WTC11 (cell line): ENCODE results near the gene GTPBP6. TPM values are rescaled to one million over a fixed set of nuclear protein-coding genes. Genes with fewer than 3 reads are reported as not detected.
A peak's percentile ranks its signal among the peaks of the same experiment; 100 is the strongest.

Experiments used
- ATAC-seq: fragments of 200-7000 bp; cut with Tn5 transposase; 2 replicates; pipeline ENCODE4 v1.10.0; 2021; ENCODE audit warnings: mild to moderate bottlenecking, moderate library complexity
- CTCF ChIA-PET: fragments of 300-600 bp; sonication (Branson Sonifier 250); formaldehyde crosslinking; loops from one replicate; lab custom pipeline; 2021; ENCODE audit warnings: antibody characterized with exemption; lab: Charles Lee
- POLR2A ChIA-PET: fragments of 350-600 bp; sonication (Branson Sonifier 250); formaldehyde crosslinking; loops from one replicate; lab custom pipeline; 2021; ENCODE audit warnings: antibody characterized with exemption; lab: Charles Lee
- DNase-seq: peaks from one replicate; pipeline ENCODE4 v3.0.0; 2021; ENCODE audit warnings: low spot score
- H3K27ac Mint-ChIP-seq: 2 replicates; pipeline ENCODE4 v1.8.0; 2021; ENCODE audit warnings: mixed read lengths
- H3K27me3 Mint-ChIP-seq: 2 replicates; pipeline ENCODE4 v1.8.0; 2021; ENCODE audit warnings: low read depth, mild to moderate bottlenecking, moderate library complexity, mixed read lengths
- H3K36me3 Mint-ChIP-seq: 2 replicates; pipeline ENCODE4 v1.8.0; 2021; ENCODE audit warnings: mixed read lengths
- H3K4me1 Mint-ChIP-seq: 2 replicates; pipeline ENCODE4 v1.8.0; 2022; ENCODE audit warnings: mixed read lengths
- H3K4me3 Mint-ChIP-seq: 2 replicates; pipeline ENCODE4 v1.8.0; 2021; ENCODE audit warnings: mild to moderate bottlenecking, moderate library complexity, mixed read lengths
- H3K9me3 Mint-ChIP-seq: 2 replicates; pipeline ENCODE4 v1.8.0; 2021; ENCODE audit warnings: mixed read lengths
- ATF2 ChIP-seq: sonication (generic); formaldehyde crosslinking; IDR thresholded peaks from 2 replicates; pipeline ENCODE4 v1.8.1; 2022; ENCODE audit warnings: low read depth, missing genetic modification reagents, borderline replicate concordance
- CBFB ChIP-seq: sonication (generic); formaldehyde crosslinking; IDR thresholded peaks from 2 replicates; pipeline ENCODE4 v1.8.1; 2022; ENCODE audit warnings: mild to moderate bottlenecking, low read depth, missing genetic modification reagents
- CDX4 ChIP-seq: fragments of 250-450 bp; sonication (Bioruptor Pico); IDR thresholded peaks from 2 replicates; pipeline ENCODE4 v1.9.0; 2021; ENCODE audit warnings: moderate library complexity, mild to moderate bottlenecking, inconsistent platforms, borderline replicate concordance
- ESRRA ChIP-seq: sonication (generic); formaldehyde crosslinking; IDR thresholded peaks from 2 replicates; pipeline ENCODE4 v1.8.1; 2022; ENCODE audit warnings: mild to moderate bottlenecking, missing genetic modification reagents, borderline replicate concordance
- FOXK1 ChIP-seq: sonication (generic); formaldehyde crosslinking; IDR thresholded peaks from 2 replicates; pipeline ENCODE4 v1.8.0; 2022; ENCODE audit warnings: mild to moderate bottlenecking, moderate library complexity, missing genetic modification reagents
- FOXP4 ChIP-seq: sonication (generic); formaldehyde crosslinking; IDR thresholded peaks from 2 replicates; pipeline ENCODE4 v1.8.0; 2022; ENCODE audit warnings: mild to moderate bottlenecking, missing genetic modification reagents
- HMGXB4 ChIP-seq: sonication (generic); formaldehyde crosslinking; IDR thresholded peaks from 2 replicates; pipeline ENCODE4 v1.8.1; 2023; ENCODE audit warnings: mild to moderate bottlenecking, moderate library complexity, missing genetic modification reagents
- IRF2 ChIP-seq: sonication (generic); formaldehyde crosslinking; IDR thresholded peaks from 2 replicates; pipeline ENCODE4 v1.8.0; 2022; ENCODE audit warnings: low read depth, missing genetic modification reagents, borderline replicate concordance
- JAZF1 ChIP-seq: fragments of 250-450 bp; sonication (Bioruptor Pico); IDR thresholded peaks from 2 replicates; pipeline ENCODE4 v1.9.0; 2021; ENCODE audit warnings: moderate library complexity, mild to moderate bottlenecking, inconsistent platforms
- MAX ChIP-seq: sonication (generic); formaldehyde crosslinking; IDR thresholded peaks from 2 replicates; pipeline ENCODE4 v1.8.0; 2022; ENCODE audit warnings: mild to moderate bottlenecking, missing genetic modification reagents
- MLX ChIP-seq: sonication (generic); formaldehyde crosslinking; IDR thresholded peaks from 2 replicates; pipeline ENCODE4 v1.8.1; 2023; ENCODE audit warnings: mild to moderate bottlenecking, missing genetic modification reagents, moderate library complexity
- NR1H2 ChIP-seq: sonication (generic); formaldehyde crosslinking; IDR thresholded peaks from 2 replicates; pipeline ENCODE4 v1.9.0; 2021; ENCODE audit warnings: mild to moderate bottlenecking, moderate library complexity, missing genetic modification reagents
- NR2C2 ChIP-seq: sonication (generic); formaldehyde crosslinking; IDR thresholded peaks from 2 replicates; pipeline ENCODE4 v1.8.0; 2022; ENCODE audit warnings: mild to moderate bottlenecking, missing genetic modification reagents
- NR3C1 ChIP-seq: sonication (generic); formaldehyde crosslinking; conservative IDR thresholded peaks from 2 replicates; pipeline ENCODE4 v1.8.1; 2023; ENCODE audit warnings: low read depth, mild to moderate bottlenecking, missing genetic modification reagents
- PREB ChIP-seq: sonication (generic); formaldehyde crosslinking; IDR thresholded peaks from 2 replicates; pipeline ENCODE4 v1.8.1; 2022; ENCODE audit warnings: mild to moderate bottlenecking, missing genetic modification reagents, moderate library complexity, borderline replicate concordance
- SMAD4 ChIP-seq: sonication (generic); formaldehyde crosslinking; IDR thresholded peaks from 2 replicates; pipeline ENCODE4 v1.8.0; 2022; ENCODE audit warnings: mild to moderate bottlenecking, missing genetic modification reagents
- STAT6 ChIP-seq: sonication (generic); formaldehyde crosslinking; conservative IDR thresholded peaks from 2 replicates; pipeline ENCODE4 v1.8.1; 2023; ENCODE audit warnings: mild to moderate bottlenecking, low read depth, missing genetic modification reagents, moderate library complexity
- USF2 ChIP-seq: sonication (generic); formaldehyde crosslinking; IDR thresholded peaks from 2 replicates; pipeline ENCODE4 v1.8.1; 2023; ENCODE audit warnings: mild to moderate bottlenecking, missing genetic modification reagents, moderate library complexity
- ZBTB21 ChIP-seq: sonication (generic); formaldehyde crosslinking; IDR thresholded peaks from 2 replicates; pipeline ENCODE4 v1.8.1; 2023; ENCODE audit warnings: mild to moderate bottlenecking, missing genetic modification reagents, borderline replicate concordance
- ZNF423 ChIP-seq: fragments of 250-450 bp; sonication (Bioruptor Pico); IDR thresholded peaks from 2 replicates; pipeline ENCODE4 v2.1.2; 2022; ENCODE audit warnings: mild to moderate bottlenecking, moderate library complexity
- total RNA-seq: library from RNA; stranded (reverse); gene quantifications from 3 replicates; pipeline ENCODE4 v1.2.3, GENCODE V29; 2021

The GTPBP6 gene
- total RNA-seq, 1 experiment from 2014 or later: 63.9 TPM

GRCh38 chrX:350534-351323 is 32.1 kb upstream of the GTPBP6 start:
- no peaks in the 10 kb centered on the region for H3K9me3 Mint-ChIP-seq
- H3K36me3 Mint-ChIP-seq: peaks cover 20% of the 10 kb centered on the region

More at GRCh38 chrX:350534-351323, 32.1 kb upstream of the GTPBP6 start:
- no peak for DNase-seq
- ChIA-PET POLR2A (no interaction called here), CTCF (no interaction called here)
- peak overlapping the region; percentile 76; the same call in 1 of the 2 replicates for H3K27ac Mint-ChIP-seq
- ATAC-seq: no peak
- H3K4me3 Mint-ChIP-seq: no peak overlapping the region
- no peaks in the 10 kb centered on the region for H3K27me3 Mint-ChIP-seq
- TF ChIP-seq NR1H2 (CRISPR knock-in tag) (no peak), NR3C1 (no peak), STAT6 (CRISPR knock-in tag) (no peak), ZNF423 (CRISPR knock-in tag) (no peak), FOXK1 (CRISPR knock-in tag) (no peak), SMAD4 (CRISPR knock-in tag) (no peak), JAZF1 (CRISPR knock-in tag) (no peak), NR2C2 (no peak), ESRRA (CRISPR knock-in tag) (no peak), MAX (CRISPR knock-in tag) (no peak), ATF2 (no peak), CDX4 (CRISPR knock-in tag) (no peak), CBFB (CRISPR knock-in tag) (no peak), USF2 (CRISPR knock-in tag) (no peak), FOXP4 (CRISPR knock-in tag) (no peak), PREB (CRISPR knock-in tag) (no peak), IRF2 (CRISPR knock-in tag) (no peak), MLX (no peak), HMGXB4 (CRISPR knock-in tag) (no peak), ZBTB21 (CRISPR knock-in tag) (no peak)
- H3K4me1 Mint-ChIP-seq: 0 out of 2 replicates have a peak, but pooled peaks cover 3% of the 10 kb centered on the region
